GM18520 (cell line): ENCODE results near the gene NR1H2.
"Not testable (repeated sequence)": the region's sequence is repeated elsewhere in the genome, so short reads cannot be mapped to it uniquely, and the experiment has no call there.

Source experiments
- ATAC-seq: cut with Tn5 transposase; IDR thresholded peaks from one replicate; pipeline ENCODE4 v1.9.1; 2021; ENCODE audit not compliant: unreplicated experiment

Gene NR1H2

GRCh38 chr19:50377517-50377916 lies 1.3 kb downstream of the NR1H2 start:
- ATAC-seq, result no peak

GRCh38 chr19:50378169-50378862 lies 2.1 kb downstream of the NR1H2 start:
- ATAC-seq, result no peak

- ATAC-seq, result no peak
These were observed 2.6 kb downstream of the NR1H2 start for GRCh38 chr19:50378863-50379236.

GRCh38 chr19:50379602-50380001 lies 3.3 kb downstream of the NR1H2 start:
- no peak for ATAC-seq

- ATAC-seq, result no peak
These were observed 3.9 kb downstream of the NR1H2 start for GRCh38 chr19:50380137-50380536.

GRCh38 chr19:50380751-50381151 lies 4.5 kb downstream of the NR1H2 start:
- ATAC-seq, result no peak

- no peak for ATAC-seq
These were observed 5.8 kb downstream of the NR1H2 start for GRCh38 chr19:50381881-50382729.

GRCh38 chr19:50383001-50383851 lies 7.0 kb downstream of the NR1H2 start:
- ATAC-seq, result no peak

- ATAC-seq, result peak; percentile 85
These were observed 7.8 kb downstream of the NR1H2 start, which contains the start of gene POLD1 for GRCh38 chr19:50383852-50384684. Gene POLD1 (plus strand): TSS chr19:50384347. CDS start chr19:50398852, 14,505 bp downstream.

- no peak for ATAC-seq
These were observed 8.7 kb downstream of the NR1H2 start for GRCh38 chr19:50384685-50385535.

- no peak for ATAC-seq
These were observed 11.1 kb downstream of the NR1H2 start for GRCh38 chr19:50387176-50387867.

- no peak for ATAC-seq
These were observed 11.6 kb downstream of the NR1H2 start for GRCh38 chr19:50387868-50388245.

GRCh38 chr19:50390295-50390694 lies 14.0 kb downstream of the NR1H2 start:
- not testable (repeated sequence) for ATAC-seq

GRCh38 chr19:50390952-50391351 lies 14.7 kb downstream of the NR1H2 start:
- not testable (repeated sequence) for ATAC-seq

GRCh38 chr19:50392759-50393158 lies 16.5 kb downstream of the NR1H2 start:
- ATAC-seq, result no peak

- no peak for ATAC-seq
These were observed 17.3 kb downstream of the NR1H2 start for GRCh38 chr19:50393589-50393988.

GRCh38 chr19:50394017-50394416 lies 17.8 kb downstream of the NR1H2 start:
- ATAC-seq, result no peak

GRCh38 chr19:50398675-50399367 lies 22.6 kb downstream of the NR1H2 start:
- no peak for ATAC-seq
